ENCODE results near the gene TJP2.
"Not testable (repeated sequence)": the region's sequence is repeated elsewhere in the genome, so short reads cannot be mapped to it uniquely, and the experiment has no call there.

Gene TJP2

DNA sequence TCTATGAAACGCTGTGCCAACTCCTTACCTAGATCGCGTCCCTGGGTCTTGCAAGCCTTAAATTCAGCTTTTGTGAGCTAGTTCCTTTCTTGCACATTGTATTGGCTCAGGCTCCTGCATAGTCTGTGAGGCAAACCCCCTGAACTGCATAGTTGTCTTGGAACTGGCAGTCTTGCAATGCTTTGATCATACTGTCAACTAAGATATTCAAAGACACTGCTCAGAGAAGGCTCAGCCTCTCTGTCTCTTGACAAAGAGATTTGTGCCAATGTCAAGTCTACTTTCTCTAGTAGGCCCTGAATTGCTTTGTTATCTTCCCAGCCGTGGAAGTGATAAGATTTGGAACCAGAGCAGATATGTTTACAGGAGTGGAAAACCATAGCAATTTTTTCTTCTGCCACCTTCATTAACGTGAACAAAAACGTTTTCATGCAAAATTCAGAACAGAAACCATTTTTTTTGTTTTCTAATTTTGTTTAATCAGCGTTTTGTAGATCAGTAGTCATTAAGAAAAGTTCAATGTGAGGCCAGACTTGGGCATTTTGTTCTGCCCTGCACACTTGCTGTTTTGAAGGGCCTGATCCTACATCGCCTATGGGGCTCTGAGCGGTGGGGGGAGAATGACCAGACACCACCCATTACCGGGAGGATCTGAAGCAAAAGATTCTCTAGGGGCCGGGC, 123.4 kb downstream of the TJP2 start:
- no peak for DNase-seq

DNA sequence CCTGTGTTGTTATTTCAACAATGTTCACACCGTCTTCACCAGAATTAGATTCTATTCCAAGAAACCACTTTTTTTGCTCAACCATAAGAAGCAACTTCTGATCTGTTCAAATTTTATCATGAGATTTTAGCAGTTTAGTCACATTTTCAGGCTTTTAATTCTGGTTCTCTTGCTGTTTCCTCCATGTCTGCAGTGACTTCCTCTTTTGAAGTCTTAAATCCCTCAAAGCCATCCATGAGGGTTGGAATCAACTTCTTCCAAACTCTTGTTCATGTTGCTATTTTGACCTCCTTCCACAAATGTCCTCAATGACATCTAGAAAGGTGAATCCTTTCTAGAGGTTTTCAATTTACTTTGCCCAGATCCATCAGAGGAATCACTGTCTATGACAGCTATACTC, 125.2 kb downstream of the TJP2 start:
- DNase-seq, result no peak

DNA sequence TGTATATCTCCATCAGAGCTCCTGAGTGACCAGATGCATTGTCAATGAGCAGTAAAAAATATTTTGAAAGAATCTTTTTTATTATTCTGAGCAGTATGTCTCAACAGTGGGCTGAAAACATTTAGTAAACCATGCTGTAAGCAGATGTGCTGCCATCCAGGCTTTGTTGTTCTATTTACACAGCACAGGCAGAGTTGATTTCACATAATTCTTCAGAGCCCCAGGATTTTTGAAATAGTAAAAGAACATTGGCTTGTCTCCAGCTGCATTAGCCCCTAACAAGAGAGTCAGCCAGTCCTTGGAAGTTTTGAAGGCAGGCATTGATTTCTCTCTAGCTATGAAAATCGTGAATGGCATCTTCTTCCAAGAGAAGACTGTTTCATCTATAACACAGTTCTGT, 125.7 kb downstream of the TJP2 start:
- no peak for DNase-seq

DNA sequence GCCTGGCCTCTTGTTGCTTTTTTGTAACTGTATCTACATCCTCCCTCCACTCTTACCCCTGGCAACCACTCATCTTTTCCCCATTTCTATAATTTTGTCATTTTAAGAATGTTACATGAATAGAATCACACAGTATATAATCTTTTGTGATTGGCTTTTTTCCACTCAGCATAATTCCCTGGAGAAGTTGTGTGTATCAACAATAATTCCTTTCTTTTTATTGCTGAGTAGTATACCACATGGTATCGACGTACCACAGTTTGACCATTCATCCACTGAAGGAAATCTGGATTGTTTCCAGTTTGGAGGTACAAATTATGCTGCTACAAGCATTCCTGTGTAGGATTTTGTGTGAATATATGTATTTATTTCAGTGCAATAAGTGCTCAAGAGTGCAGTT, 129.3 kb downstream of the TJP2 start:
- no peak for DNase-seq

DNA sequence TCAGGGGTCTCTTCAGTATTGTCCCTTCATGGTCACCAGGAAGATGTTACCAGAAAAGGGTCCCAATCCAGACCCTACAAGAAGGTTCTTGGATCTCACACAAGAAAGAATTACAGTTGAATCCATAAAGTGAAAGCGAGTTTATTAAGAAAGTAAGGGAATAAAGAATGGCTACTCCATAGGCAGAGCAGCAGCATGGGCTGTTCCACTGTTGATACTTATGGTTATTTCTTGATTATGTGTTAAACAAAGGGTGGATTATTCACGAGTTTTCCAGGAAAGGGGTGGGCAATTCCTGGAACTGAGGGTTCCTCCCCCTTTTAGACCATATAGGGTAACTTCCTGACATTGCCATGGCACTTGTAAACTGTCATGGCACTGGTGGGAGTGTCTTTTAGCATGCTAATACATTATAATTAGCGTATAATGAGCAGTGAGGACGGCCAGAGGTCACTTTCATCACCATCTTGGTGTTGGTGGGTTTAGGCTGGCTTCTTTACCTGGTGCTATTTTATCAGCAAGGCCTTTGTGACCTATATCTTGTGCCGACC, 132.9 kb downstream of the TJP2 start:
- DNase-seq, result not testable (repeated sequence)

DNA sequence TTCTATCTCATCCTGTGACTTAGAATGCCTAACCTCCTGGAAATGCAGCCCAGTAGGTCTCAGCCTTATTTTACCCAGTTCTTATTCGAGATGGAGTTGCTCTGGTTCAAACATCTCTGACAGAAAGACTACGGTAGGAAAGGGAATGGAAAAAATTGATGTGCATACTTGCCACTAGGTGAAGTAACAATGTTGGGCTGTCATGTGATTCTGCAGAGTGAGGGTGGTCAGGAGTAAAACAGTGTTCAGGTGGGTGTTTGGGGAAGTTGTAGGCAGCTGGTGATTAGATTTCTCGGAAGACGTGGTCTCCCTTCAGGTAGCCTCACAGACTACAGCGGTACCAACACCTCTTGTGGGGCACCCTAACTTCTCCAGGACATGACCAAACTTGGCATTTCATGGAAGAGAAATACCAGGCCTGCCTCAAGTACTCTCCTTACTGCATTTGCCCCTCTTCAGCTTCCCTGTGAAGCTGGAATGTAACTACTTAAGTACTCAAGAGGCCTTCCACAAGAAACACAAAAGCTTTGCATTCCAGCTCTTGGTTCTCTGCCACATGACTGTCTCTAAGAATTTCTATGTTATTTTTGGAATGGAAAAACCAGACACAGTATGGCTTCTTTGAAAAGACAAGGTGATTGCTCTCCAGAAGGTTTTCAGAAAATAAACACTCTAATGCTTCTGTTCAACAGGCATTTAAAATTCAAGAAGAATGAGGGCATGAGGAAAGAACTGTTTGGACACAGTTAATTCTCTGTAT, 133.5 kb downstream of the TJP2 start:
- peak; percentile 87 for DNase-seq

DNA sequence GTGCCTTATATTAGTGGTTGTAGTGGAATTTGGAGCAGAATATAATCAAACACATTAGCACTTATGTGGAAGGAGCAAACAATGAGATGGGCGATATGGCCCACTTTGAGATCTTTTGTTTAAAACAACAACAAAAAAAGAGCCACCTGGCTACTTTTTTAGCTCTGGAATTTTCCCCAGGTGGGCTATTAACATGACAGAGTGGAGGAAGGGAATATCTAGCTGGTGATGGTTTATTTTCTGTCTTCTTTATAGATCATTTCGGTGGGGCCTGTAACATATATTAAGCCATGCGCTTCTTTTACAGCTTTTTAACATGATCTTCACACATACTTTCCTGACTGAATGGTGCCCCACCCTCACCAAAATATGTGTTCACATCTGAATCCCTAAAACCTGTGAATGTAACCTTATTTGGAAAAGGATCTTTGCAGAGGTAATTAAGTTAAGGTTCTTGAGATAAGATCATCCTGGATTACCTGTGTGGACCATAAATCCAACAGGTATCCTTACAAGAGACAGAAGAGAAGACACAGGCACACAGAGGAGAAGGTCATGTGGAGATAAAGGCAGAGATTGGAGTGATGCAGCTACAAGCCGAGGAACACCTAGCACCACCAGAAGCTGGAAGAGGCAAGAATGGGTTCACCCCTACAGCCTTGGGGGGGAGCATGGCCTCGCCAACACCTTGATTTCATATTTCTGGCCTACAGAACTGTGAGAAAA, 134.3 kb downstream of the TJP2 start:
- no peak for DNase-seq

DNA sequence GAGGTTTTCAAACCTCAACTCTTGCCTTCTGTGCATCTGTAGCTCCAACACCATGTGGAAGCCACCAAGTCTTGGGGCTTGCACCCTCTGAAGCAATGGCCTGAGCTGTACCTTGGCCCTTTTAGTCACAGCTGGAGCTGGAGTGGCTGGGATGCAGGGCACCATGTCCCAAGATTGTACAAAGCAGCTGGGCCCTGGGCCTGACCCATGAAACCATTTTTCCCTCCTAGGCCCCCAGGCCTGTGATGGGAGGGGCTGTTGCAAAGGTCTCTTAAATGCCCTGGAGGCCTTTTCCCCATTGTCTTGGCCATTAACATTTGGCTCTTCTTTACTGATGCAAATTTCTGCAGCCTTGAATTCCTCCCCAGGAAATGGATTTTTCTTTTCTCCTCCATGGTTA, 139.1 kb downstream of the TJP2 start:
- DNase-seq, result no peak

DNA sequence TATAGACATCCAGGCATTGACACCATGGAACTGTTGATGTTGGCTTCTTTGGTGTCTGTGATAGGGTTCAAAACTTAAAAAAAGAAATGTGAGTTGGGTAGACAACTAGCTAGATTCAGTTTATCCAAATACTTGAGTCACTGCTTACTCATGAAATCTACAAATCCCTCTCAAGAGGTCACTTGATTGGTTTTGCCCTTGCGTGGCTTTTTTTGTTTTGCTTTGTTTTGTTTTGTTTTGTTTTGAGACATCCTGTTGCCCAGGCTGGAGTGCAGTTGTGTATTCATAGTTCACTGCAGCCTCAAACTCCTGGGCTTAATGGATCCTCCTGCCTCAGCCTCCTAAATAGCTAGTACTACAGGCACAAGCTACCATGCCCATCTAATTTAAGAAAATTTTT, 140.5 kb downstream of the TJP2 start:
- no peak for DNase-seq

DNA sequence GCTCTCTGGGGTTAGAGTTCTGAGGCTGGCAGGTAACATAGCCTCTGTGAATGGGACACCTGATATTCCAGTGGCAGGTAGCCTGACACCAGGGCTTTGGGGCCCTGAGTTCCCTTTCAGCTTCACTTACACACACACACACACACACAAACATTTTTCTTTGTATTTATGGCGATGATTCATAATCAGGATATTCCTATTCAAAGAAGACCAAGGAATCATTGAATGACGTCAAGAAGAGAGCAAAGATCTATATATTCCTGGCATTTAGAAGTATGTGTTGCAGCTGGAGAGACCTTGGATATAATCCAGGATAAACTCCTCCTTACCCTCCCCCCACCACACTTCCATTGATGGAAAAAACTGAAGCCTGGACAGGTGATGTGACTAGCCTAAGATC, 143.0 kb downstream of the TJP2 start:
- no peak for DNase-seq

DNA sequence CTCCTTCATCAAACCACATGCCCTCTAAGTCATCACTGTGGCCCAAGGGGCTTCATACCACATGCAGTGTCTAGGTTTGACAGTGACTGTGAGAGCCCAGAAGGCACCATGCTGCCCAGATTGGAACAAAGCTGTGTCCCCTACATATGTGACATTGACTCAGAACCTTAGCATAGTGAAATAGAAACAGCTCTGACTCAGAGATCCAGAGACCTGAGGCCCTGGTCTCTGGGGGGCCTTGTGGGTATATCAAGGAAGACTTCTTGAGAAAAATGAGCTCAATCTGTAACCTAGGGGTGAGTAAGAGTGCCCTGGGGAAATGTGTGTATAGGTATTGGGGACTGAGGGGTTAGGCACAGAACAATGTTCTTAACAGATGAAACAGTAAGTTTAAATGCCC, 143.8 kb downstream of the TJP2 start:
- DNase-seq, result no peak

DNA sequence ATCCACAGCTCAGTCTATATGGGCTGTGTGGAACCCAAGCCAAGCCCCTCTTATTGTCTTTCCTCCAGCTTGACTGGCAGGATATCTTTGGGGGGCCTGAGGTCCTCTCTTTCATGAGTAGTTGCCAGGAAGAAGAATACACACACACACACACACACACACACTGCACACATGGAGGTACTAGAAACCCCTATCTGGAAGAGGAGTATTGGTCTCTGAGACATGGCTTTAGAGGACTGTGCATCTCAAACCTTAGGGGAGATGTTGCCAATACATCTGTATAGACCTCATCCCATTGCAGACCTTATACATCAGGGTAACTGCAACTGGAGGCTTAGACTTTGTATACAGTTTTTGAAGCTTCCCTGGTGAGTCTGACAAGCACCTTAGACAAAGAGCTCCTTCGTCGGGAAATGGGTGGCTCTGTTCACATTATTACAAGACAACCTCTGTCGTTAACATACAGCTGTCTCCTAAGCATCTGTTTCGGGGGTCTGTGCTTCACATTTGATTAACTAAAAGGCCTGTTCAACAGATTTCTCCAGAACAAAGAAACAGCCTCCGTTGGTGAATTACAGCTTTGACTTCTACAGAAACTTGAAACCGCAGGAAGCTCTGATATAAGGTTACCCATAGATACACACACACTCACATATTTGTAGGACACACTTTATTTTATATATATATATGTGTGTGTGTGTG, 145.4 kb downstream of the TJP2 start:
- no peak for DNase-seq

DNA sequence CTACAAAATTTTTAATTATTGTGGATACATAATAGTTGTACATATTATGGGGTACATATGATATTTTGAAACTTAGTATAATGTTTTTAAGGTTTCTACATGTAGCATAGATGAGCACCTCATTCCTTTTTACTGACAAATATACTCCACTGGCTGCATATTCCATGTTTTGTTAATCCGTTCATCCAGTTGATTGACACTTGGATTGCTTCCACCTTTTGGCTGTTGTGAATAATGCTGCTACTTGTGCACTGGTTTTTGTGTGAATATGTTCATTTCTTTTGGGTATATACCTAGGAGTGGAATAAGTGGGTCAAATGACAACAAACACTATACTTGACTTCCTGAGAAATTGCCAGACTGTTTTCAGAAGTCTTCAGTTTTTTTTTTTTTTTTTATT, 148.2 kb downstream of the TJP2 start:
- DNase-seq, result no peak

DNA sequence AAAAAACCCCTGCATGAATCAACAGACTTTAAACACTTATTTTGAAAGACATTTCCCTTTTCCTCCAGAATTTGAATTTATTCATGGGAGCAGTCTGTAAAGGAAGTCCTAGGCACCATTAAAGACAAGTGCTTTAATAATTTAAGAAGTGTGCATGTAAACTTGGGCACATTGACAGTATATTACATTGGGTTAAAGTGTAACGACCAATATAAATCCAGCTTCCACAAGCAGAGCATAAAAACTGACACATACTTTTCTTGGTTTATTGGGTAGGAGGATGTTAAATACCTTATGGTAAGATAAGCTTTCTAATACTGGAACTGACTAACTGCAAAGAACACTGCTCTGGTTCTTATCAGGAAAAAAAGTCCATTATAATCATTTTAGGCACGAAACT, 149.8 kb downstream of the TJP2 start:
- DNase-seq, result no peak

Data from DMS79 treated with DMSO at 0.1 percent for 48 hours (cell line).